ENCODE measurements around the gene APLNR.

- TF ChIP-seq CTCF (IDR thresholded peaks at IDR 0.05) (no peak), EZH2 (IDR thresholded peaks at IDR 0.05; ENCODE audit: borderline replicate concordance, insufficient read depth, low read depth, low read length, poor library complexity, severe bottlenecking) (no peak)
Observed at GRCh38 chr11:57260937-57261783, 24.1 kb upstream of the APLNR start.
